ENCODE measurements around the gene ASB15. TPM values are rescaled to one million over a fixed set of nuclear protein-coding genes. Genes with fewer than 3 reads are reported as not detected.

The ASB15 gene
- total RNA-seq, 4 donors from 2014 or later, result not detected

DNA sequence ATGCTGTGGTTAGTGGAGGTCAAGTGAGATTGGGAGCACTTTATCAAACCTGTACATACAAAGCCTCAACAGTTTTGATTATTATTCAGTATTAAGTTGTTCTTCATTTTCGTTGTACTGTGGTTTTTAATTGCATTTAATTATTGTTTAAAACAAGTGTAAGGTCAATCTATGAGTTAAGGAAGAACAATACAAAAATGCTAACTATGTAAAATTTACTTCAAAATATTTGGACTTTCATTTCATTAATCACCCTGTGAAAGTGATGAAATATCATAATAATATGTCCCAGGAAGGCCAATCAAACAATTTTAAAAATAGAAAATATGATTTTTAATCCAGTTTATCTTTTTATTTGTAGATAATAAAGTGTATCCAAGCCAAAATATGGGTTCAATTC, 30.4 kb upstream of the ASB15 start:
- TF ChIP-seq POLR2A (IDR thresholded peaks at IDR 0.05), result no peak
- TF ChIP-seq CTCF (IDR thresholded peaks at IDR 0.05), result no peak
- no peak for DNase-seq (ENCODE audit: low spot score in 2 of 2)
- H3K4me3 ChIP-seq (ENCODE audit: low read depth, poor library complexity, severe bottlenecking), result no peak overlapping the region
- WGBS, 2 donors, result 66 to 70% methylated on average over 1 of the region's 1 CpG
- intact Hi-C loops (cut with DNase I; ENCODE audit: low total_unique reads), result no loop called here

- intact Hi-C loops (cut with DNase I; ENCODE audit: low total_unique reads), result no loop called here
- TF ChIP-seq POLR2A (IDR thresholded peaks at IDR 0.05) (no peak), CTCF (IDR thresholded peaks at IDR 0.05) (no peak)
- WGBS, 2 donors, result 68 to 70% methylated on average over 1 of the region's 1 CpG
Observed at GRCh38 chr7:123571684-123572083, 29.9 kb upstream of the ASB15 start.

GRCh38 chr7:123573341-123573740, 28.3 kb upstream of the ASB15 start:
- no peak for TF ChIP-seq POLR2A (IDR thresholded peaks at IDR 0.05)
- no peak for TF ChIP-seq CTCF (IDR thresholded peaks at IDR 0.05)
- DNase-seq (ENCODE audit: low spot score in 2 of 2), result no peak
- intact Hi-C loops (cut with DNase I; ENCODE audit: low total_unique reads), result no loop called here
- WGBS, 2 donors, result 66 to 67% methylated on average over 3 of the region's 3 CpGs
- no peak overlapping the region for H3K4me3 ChIP-seq (ENCODE audit: low read depth, poor library complexity, severe bottlenecking)

More at GRCh38 chr7:123571684-123572083, 29.9 kb upstream of the ASB15 start:
- H3K4me3 ChIP-seq (ENCODE audit: low read depth, poor library complexity, severe bottlenecking), result no peak overlapping the region
- DNase-seq (ENCODE audit: low spot score in 2 of 2), result no peak

- 92 to 96% methylated on average over 2 of the region's 2 CpGs for WGBS, 2 donors
- TF ChIP-seq CTCF (IDR thresholded peaks at IDR 0.05), result no peak
- TF ChIP-seq POLR2A (IDR thresholded peaks at IDR 0.05), result no peak
- no peak for DNase-seq (ENCODE audit: low spot score in 2 of 2)
- H3K4me3 ChIP-seq (ENCODE audit: low read depth, poor library complexity, severe bottlenecking), result no peak overlapping the region
- intact Hi-C loops (cut with DNase I; ENCODE audit: low total_unique reads), result no loop called here
Observed at GRCh38 chr7:123573896-123574467, 27.6 kb upstream of the ASB15 start.

GRCh38 chr7:123579416-123579815, 22.2 kb upstream of the ASB15 start:
- no peak for DNase-seq (ENCODE audit: low spot score in 2 of 2)
- no peak overlapping the region for H3K4me3 ChIP-seq (ENCODE audit: low read depth, poor library complexity, severe bottlenecking)
- intact Hi-C loops (cut with DNase I; ENCODE audit: low total_unique reads), result no loop called here
- TF ChIP-seq CTCF (IDR thresholded peaks at IDR 0.05) (no peak), POLR2A (IDR thresholded peaks at IDR 0.05) (no peak)
